COLO829 (cell line): ENCODE results near the gene LRRC7.

Experiments
- DNase-seq: peaks from one replicate; pipeline ENCODE4 v3.0.0; 2012; ENCODE audit warnings: low spot score

The LRRC7 gene

GRCh38 chr1:69567652-69568420, at the start of gene LRRC7:
Gene LRRC7 (plus strand): TSS chr1:69567922. CDS start chr1:69568640, 718 bp downstream.
- no peak for DNase-seq

GRCh38 chr1:69519006-69519405, 48.7 kb upstream of the LRRC7 start:
- no peak for DNase-seq

- DNase-seq, result no peak
Observed at GRCh38 chr1:69520326-69520725, 47.4 kb upstream of the LRRC7 start.

GRCh38 chr1:69523032-69523431, 44.7 kb upstream of the LRRC7 start:
- DNase-seq, result peak; percentile 4

GRCh38 chr1:69523461-69523860, 44.3 kb upstream of the LRRC7 start:
- no peak for DNase-seq

- no peak for DNase-seq
Observed at GRCh38 chr1:69524015-69524414, 43.7 kb upstream of the LRRC7 start.

- DNase-seq, result no peak
Observed at GRCh38 chr1:69527273-69527672, 40.4 kb upstream of the LRRC7 start.

GRCh38 chr1:69528376-69528775, 39.3 kb upstream of the LRRC7 start:
- no peak for DNase-seq

- DNase-seq, result no peak
Observed at GRCh38 chr1:69533343-69533742, 34.4 kb upstream of the LRRC7 start.

GRCh38 chr1:69534829-69535228, 32.9 kb upstream of the LRRC7 start:
- DNase-seq, result no peak

- no peak for DNase-seq
Observed at GRCh38 chr1:69535490-69535889, 32.2 kb upstream of the LRRC7 start.

GRCh38 chr1:69540052-69540451, 27.7 kb upstream of the LRRC7 start:
- no peak for DNase-seq

- no peak for DNase-seq
Observed at GRCh38 chr1:69551476-69552324, 16.0 kb upstream of the LRRC7 start.

- no peak for DNase-seq
Observed at GRCh38 chr1:69553726-69554125, 14.0 kb upstream of the LRRC7 start.

GRCh38 chr1:69568421-69569174, 876 bp downstream of the LRRC7 start:
- DNase-seq, result no peak

- DNase-seq, result no peak
Observed at GRCh38 chr1:69569175-69569541, 1.4 kb downstream of the LRRC7 start.

- no peak for DNase-seq
Observed at GRCh38 chr1:69569576-69570328, 2.0 kb downstream of the LRRC7 start.

GRCh38 chr1:69570356-69570755, 2.6 kb downstream of the LRRC7 start:
- DNase-seq, result no peak

- no peak for DNase-seq
Observed at GRCh38 chr1:69572921-69573320, 5.2 kb downstream of the LRRC7 start.

- DNase-seq, result no peak
Observed at GRCh38 chr1:69573911-69574310, 6.2 kb downstream of the LRRC7 start.

- DNase-seq, result no peak
Observed at GRCh38 chr1:69585666-69586065, 17.9 kb downstream of the LRRC7 start.

GRCh38 chr1:69587391-69587790, 19.7 kb downstream of the LRRC7 start:
- DNase-seq, result no peak
